ENCODE data around the gene FAM20A. TPM values are rescaled to one million over a fixed set of nuclear protein-coding genes. Genes with fewer than 3 reads are reported as not detected.

The FAM20A gene
- total RNA-seq, 3 donors from 2014 or later (not counting 1 experiment from before 2014, with no cell fraction given): 0.38 to 1.3 (median 0.66) TPM

DNA sequence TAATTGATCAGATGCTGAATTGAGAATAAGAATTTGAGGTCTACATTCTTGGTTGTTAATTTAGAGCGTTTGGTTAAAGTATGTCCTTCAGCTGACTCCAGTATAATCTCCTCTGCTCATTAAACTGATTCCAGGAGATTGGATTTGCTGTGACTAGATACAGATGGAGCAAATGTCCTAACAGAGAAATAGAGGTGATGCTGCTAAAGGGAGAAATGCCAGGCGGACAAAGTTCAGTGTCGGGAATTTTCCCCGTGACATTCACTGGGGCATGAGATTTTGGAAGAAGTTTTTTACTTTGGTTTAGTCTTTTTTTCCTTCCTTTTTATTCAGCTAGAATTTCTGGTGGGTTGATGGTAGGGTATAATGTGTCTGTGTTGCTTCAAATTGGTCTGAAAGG lies 69.9 kb downstream of the FAM20A start:
- Histone ChIP-seq H3K36me3 (ENCODE audit: control insufficient read depth, insufficient read depth, low read length) (peaks cover 94% of the 10 kb centered on the region), H3K4me3 (ENCODE audit: low read length) (no peak overlapping the region), H3K4me1 (ENCODE audit: control insufficient read depth, insufficient read depth, low read length) (no peaks in the 10 kb centered on the region), H3K9me3 (ENCODE audit: control insufficient read depth, insufficient read depth, low read length) (no peaks in the 10 kb centered on the region), H3K27me3 (ENCODE audit: control insufficient read depth, insufficient read depth, low read length) (no peaks in the 10 kb centered on the region), H3K27ac (ENCODE audit: low read length) (no peak overlapping the region)
- DNase-seq: no peak
- 97% methylated on average over 4 of the region's 4 CpGs for WGBS (ENCODE audit: insufficient coverage)
- intact Hi-C loops (cut with micrococcal nuclease): loop anchor here (5.0 kb wide), 1 partner anchor 706 kb away; no protein-coding TSS in a partner anchor
- Mint-ChIP-seq H3K9me3 (no peaks in the 10 kb centered on the region), H3K36me3 (peaks cover 66% of the 10 kb centered on the region), H3K27me3 (ENCODE audit: low read depth in 2 of 2) (no peaks in the 10 kb centered on the region), H3K4me3 (no peak overlapping the region), H3K27ac (peak overlapping the region in 1 of 2 donors; percentile 19), H3K4me1 (peaks cover 27 to 30% of the 10 kb centered on the region in 2 donors)
- no peak for TF ChIP-seq CTCF (IDR thresholded peaks at IDR 0.05)
- ATAC-seq: no peak

- 93% methylated on average over 3 of the region's 4 CpGs for WGBS (ENCODE audit: insufficient coverage)
- H3K4me1 ChIP-seq (ENCODE audit: control insufficient read depth, insufficient read depth, low read length): no peaks in the 10 kb centered on the region
- intact Hi-C loops (cut with micrococcal nuclease): no loop called here
- ATAC-seq: no peak
- no peaks in the 10 kb centered on the region for H3K27me3 ChIP-seq (ENCODE audit: control insufficient read depth, insufficient read depth, low read length)
- peak overlapping the region; percentile 76 to 79 for H3K27ac Mint-ChIP-seq
- no peaks in the 10 kb centered on the region for H3K27me3 Mint-ChIP-seq (ENCODE audit: low read depth in 2 of 2)
- peaks cover 93% of the 10 kb centered on the region for H3K36me3 ChIP-seq (ENCODE audit: control insufficient read depth, insufficient read depth, low read length)
- no peaks in the 10 kb centered on the region for H3K9me3 ChIP-seq (ENCODE audit: control insufficient read depth, insufficient read depth, low read length)
- no peak overlapping the region for H3K27ac ChIP-seq (ENCODE audit: low read length)
- peaks cover 74% of the 10 kb centered on the region for H3K36me3 Mint-ChIP-seq
- H3K4me1 Mint-ChIP-seq: peaks cover 24 to 29% of the 10 kb centered on the region in 2 donors
- H3K4me3 ChIP-seq (ENCODE audit: low read length): no peak overlapping the region
- no peak for DNase-seq
- no peak overlapping the region for H3K4me3 Mint-ChIP-seq
- TF ChIP-seq CTCF (IDR thresholded peaks at IDR 0.05): no peak
- no peaks in the 10 kb centered on the region for H3K9me3 Mint-ChIP-seq
Observed at GRCh38 chr17:68527314-68527713, 73.9 kb downstream of the FAM20A start.

DNA sequence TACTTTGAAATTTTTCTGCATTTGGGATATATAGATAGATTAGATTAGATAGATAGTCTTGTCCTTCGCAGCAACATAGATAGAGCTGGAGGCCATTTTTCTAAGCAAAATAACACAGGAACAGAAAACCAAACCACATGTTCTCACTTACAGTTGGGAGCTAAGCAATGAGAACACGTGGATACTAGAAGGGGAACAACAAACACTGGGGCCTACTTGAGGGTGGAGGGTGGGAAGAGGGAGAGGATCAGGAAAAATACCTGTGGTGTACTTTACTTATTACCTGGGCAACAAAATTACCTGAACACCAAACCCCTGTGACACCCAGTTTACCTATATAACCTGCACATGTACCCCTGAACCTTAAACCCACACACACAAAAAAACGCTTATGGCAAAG lies 74.6 kb downstream of the FAM20A start:
- H3K27me3 Mint-ChIP-seq (ENCODE audit: low read depth in 2 of 2): no peaks in the 10 kb centered on the region
- DNase-seq (no peak), ATAC-seq (peak in 2 of 3 donors; percentile 26 to 74)
- peaks cover 30 to 33% of the 10 kb centered on the region in 2 donors for H3K4me1 Mint-ChIP-seq
- H3K9me3 Mint-ChIP-seq: no peaks in the 10 kb centered on the region
- Histone ChIP-seq H3K4me1 (ENCODE audit: control insufficient read depth, insufficient read depth, low read length) (no peaks in the 10 kb centered on the region), H3K27ac (ENCODE audit: low read length) (no peak overlapping the region), H3K4me3 (ENCODE audit: low read length) (no peak overlapping the region), H3K36me3 (ENCODE audit: control insufficient read depth, insufficient read depth, low read length) (peaks cover 93% of the 10 kb centered on the region), H3K27me3 (ENCODE audit: control insufficient read depth, insufficient read depth, low read length) (no peaks in the 10 kb centered on the region), H3K9me3 (ENCODE audit: control insufficient read depth, insufficient read depth, low read length) (no peaks in the 10 kb centered on the region)
- peak overlapping the region; percentile 76 to 79 for H3K27ac Mint-ChIP-seq
- H3K4me3 Mint-ChIP-seq: no peak overlapping the region
- intact Hi-C loops (cut with micrococcal nuclease): no loop called here
- WGBS (ENCODE audit: insufficient coverage): 80% methylated on average over 1 of the region's 3 CpGs
- peaks cover 72% of the 10 kb centered on the region for H3K36me3 Mint-ChIP-seq
- no peak for TF ChIP-seq CTCF (IDR thresholded peaks at IDR 0.05)

DNA sequence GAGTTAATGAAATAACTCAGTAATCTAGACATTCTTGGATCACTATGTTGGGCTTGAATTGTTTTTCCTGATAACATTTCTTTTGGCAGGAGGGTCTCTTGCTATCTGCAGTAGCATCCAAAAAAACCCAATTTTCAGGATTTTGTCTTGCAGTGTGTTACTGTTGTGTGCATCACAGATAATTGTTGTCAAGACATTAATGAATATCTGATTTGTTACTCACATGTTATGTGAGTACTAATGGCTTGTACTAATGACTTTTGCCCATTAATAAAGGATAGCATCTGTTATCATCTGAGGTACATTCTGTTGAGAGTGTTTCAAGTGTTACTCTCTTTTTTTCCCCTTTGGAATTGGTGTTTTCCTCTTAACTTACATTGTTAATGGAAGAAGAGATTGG lies 78.9 kb downstream of the FAM20A start:
- H3K4me1 Mint-ChIP-seq: peaks cover 47 to 48% of the 10 kb centered on the region in 2 donors
- Histone ChIP-seq H3K4me1 (ENCODE audit: control insufficient read depth, insufficient read depth, low read length) (no peaks in the 10 kb centered on the region), H3K36me3 (ENCODE audit: control insufficient read depth, insufficient read depth, low read length) (peaks cover 68% of the 10 kb centered on the region), H3K27me3 (ENCODE audit: control insufficient read depth, insufficient read depth, low read length) (no peaks in the 10 kb centered on the region), H3K4me3 (ENCODE audit: low read length) (no peak overlapping the region), H3K27ac (ENCODE audit: low read length) (no peak overlapping the region), H3K9me3 (ENCODE audit: control insufficient read depth, insufficient read depth, low read length) (no peaks in the 10 kb centered on the region)
- ATAC-seq: no peak
- H3K27me3 Mint-ChIP-seq (ENCODE audit: low read depth in 2 of 2): no peaks in the 10 kb centered on the region
- DNase-seq: no peak
- H3K27ac Mint-ChIP-seq: peak overlapping the region; percentile 72 to 73
- intact Hi-C loops (cut with micrococcal nuclease): no loop called here
- no peak for TF ChIP-seq CTCF (IDR thresholded peaks at IDR 0.05)
- peaks cover 38% of the 10 kb centered on the region for H3K36me3 Mint-ChIP-seq
- H3K4me3 Mint-ChIP-seq: no peak overlapping the region
- H3K9me3 Mint-ChIP-seq: no peaks in the 10 kb centered on the region

All from natural killer cell (primary cell).